H9 (cell line): ENCODE measurements around the gene SLC17A5. TPM values are rescaled to one million over a fixed set of nuclear protein-coding genes. Genes with fewer than 3 reads are reported as not detected.

Experiments used
- DNase-seq: peaks from one replicate; pipeline ENCODE4 v3.0.0-alpha.2; 2017
- H2AFZ ChIP-seq: one replicate; pipeline ENCODE4 v1.6.1; 2013; ENCODE audit warnings: mild to moderate bottlenecking, low read length, control low read depth, moderate library complexity
- H2AK5ac ChIP-seq: 2 replicates; pipeline ENCODE4 v1.6.1; 2013; ENCODE audit warnings: low read length, control low read depth, mixed read lengths; ENCODE audit not compliant: insufficient read length
- H2BK120ac ChIP-seq: one replicate; pipeline ENCODE4 v1.6.1; 2013; ENCODE audit warnings: low read depth, mild to moderate bottlenecking, low read length, control low read depth, inconsistent platforms; ENCODE audit not compliant: poor library complexity, severe bottlenecking
- H2BK12ac ChIP-seq: 2 replicates; pipeline ENCODE4 v1.6.1; 2013; ENCODE audit warnings: low read length, control low read depth, mixed read lengths, low read depth; ENCODE audit not compliant: insufficient read length
- H2BK15ac ChIP-seq: 2 replicates; pipeline ENCODE4 v1.6.1; 2013; ENCODE audit warnings: low read depth, low read length, control low read depth
- H2BK20ac ChIP-seq: one replicate; pipeline ENCODE4 v1.6.1; 2013; ENCODE audit warnings: low read depth, mild to moderate bottlenecking, low read length, control low read depth, inconsistent platforms; ENCODE audit not compliant: poor library complexity, severe bottlenecking
- H2BK5ac ChIP-seq: 2 replicates; pipeline ENCODE4 v1.6.1; 2013; ENCODE audit warnings: low read length, control low read depth, mixed read lengths; ENCODE audit not compliant: insufficient read length
- H3K14ac ChIP-seq: 2 replicates; pipeline ENCODE4 v1.6.1; 2013; ENCODE audit warnings: low read length, control low read depth; ENCODE audit not compliant: insufficient read depth
- H3K18ac ChIP-seq: 2 replicates; pipeline ENCODE4 v1.6.1; 2013; ENCODE audit warnings: low read depth, mild to moderate bottlenecking, mixed read lengths, low read length, control low read depth; ENCODE audit not compliant: insufficient read length
- H3K23ac ChIP-seq: 2 replicates; pipeline ENCODE4 v1.6.1; 2013; ENCODE audit warnings: low read length, control low read depth, mixed read lengths, low read depth; ENCODE audit not compliant: insufficient read length
- H3K23me2 ChIP-seq: 2 replicates; pipeline ENCODE4 v1.6.1; 2013; ENCODE audit warnings: low read depth, mild to moderate bottlenecking, mixed read lengths, low read length, control low read depth; ENCODE audit not compliant: insufficient read length, poor library complexity, severe bottlenecking
- H3K27ac ChIP-seq: 2 replicates; pipeline ENCODE4 v1.5.1; 2013; ENCODE audit warnings: low read length, control low read depth, mixed read lengths, low read depth; ENCODE audit not compliant: insufficient read length
- H3K27me3 ChIP-seq: 2 replicates; pipeline ENCODE4 v1.6.1; 2013; ENCODE audit warnings: low read length, control low read depth, inconsistent platforms; ENCODE audit not compliant: insufficient read depth
- H3K4ac ChIP-seq: 2 replicates; pipeline ENCODE4 v1.6.1; 2013; ENCODE audit warnings: low read depth, mild to moderate bottlenecking, control low read depth, inconsistent platforms, low read length, moderate library complexity
- H3K4me1 ChIP-seq: 2 replicates; pipeline ENCODE4 v1.6.1; 2013; ENCODE audit warnings: low read length, control low read depth, inconsistent platforms; ENCODE audit not compliant: insufficient read depth
- H3K4me2 ChIP-seq: 2 replicates; pipeline ENCODE4 v1.6.1; 2013; ENCODE audit warnings: low read length, control low read depth, mixed read lengths; ENCODE audit not compliant: insufficient read length, insufficient read depth
- H3K56ac ChIP-seq: 2 replicates; pipeline ENCODE4 v1.6.1; 2013; ENCODE audit warnings: low read depth, mild to moderate bottlenecking, mixed read lengths, low read length, control low read depth; ENCODE audit not compliant: insufficient read length
- H3K79me1 ChIP-seq: 2 replicates; pipeline ENCODE4 v1.6.1; 2013; ENCODE audit warnings: low read depth, mild to moderate bottlenecking, moderate library complexity, low read length, control low read depth, inconsistent platforms; ENCODE audit not compliant: insufficient read depth, poor library complexity, severe bottlenecking
- H3K79me2 ChIP-seq: 2 replicates; pipeline ENCODE4 v1.6.1; 2013; ENCODE audit warnings: low read length, control low read depth, inconsistent platforms; ENCODE audit not compliant: insufficient read depth
- H3K9ac ChIP-seq: 2 replicates; pipeline ENCODE4 v1.6.1; 2013; ENCODE audit warnings: low read length, control low read depth, mixed read lengths; ENCODE audit not compliant: insufficient read length; ENCODE audit errors: extremely low read depth
- H3K9me3 ChIP-seq: one replicate; pipeline ENCODE4 v1.6.1; 2013; ENCODE audit warnings: low read depth, low read length, inconsistent platforms; ENCODE audit not compliant: control insufficient read depth
- H3T11ph ChIP-seq: one replicate; pipeline ENCODE4 v1.6.1; 2013; ENCODE audit warnings: mild to moderate bottlenecking, low read length, control low read depth, inconsistent platforms
- H4K20me1 ChIP-seq: one replicate; pipeline ENCODE4 v1.6.1; 2013; ENCODE audit not compliant: control insufficient read depth, insufficient read length, insufficient read depth
- H4K5ac ChIP-seq: 2 replicates; pipeline ENCODE4 v1.6.1; 2013; ENCODE audit warnings: low read depth, mild to moderate bottlenecking, mixed read lengths, low read length, control low read depth; ENCODE audit not compliant: insufficient read length
- H4K8ac ChIP-seq: replicated peaks from 2 replicates; pipeline ENCODE4 v1.6.1; 2013; ENCODE audit warnings: low read length, control low read depth, mixed read lengths, low read depth; ENCODE audit not compliant: insufficient read length
- H4K91ac ChIP-seq: 2 replicates; pipeline ENCODE4 v1.6.1; 2013; ENCODE audit warnings: low read depth, mild to moderate bottlenecking, moderate library complexity, mixed read lengths, low read length, control low read depth; ENCODE audit not compliant: insufficient read length
- H3K27ac Mint-ChIP-seq, 3 experiments: 2 replicates in 2 of 3; 3 replicates in 1 of 3; pipeline ENCODE4 v1.8.0; 2020 to 2021; ENCODE audit warnings: mixed read lengths in 3 of 3, mild to moderate bottlenecking in 1 of 3, moderate library complexity in 1 of 3
- H3K27me3 Mint-ChIP-seq: 2 replicates; pipeline ENCODE4 v1.8.0; 2021; ENCODE audit warnings: low read depth, mild to moderate bottlenecking, moderate library complexity, mixed read lengths
- H3K36me3 Mint-ChIP-seq, 3 experiments: 2 replicates in 2 of 3; 3 replicates in 1 of 3; pipeline ENCODE4 v1.8.0; 2020 to 2021; ENCODE audit warnings: low read depth in 3 of 3, mixed read lengths in 3 of 3; ENCODE audit not compliant: insufficient read depth in 1 of 3
- H3K4me1 Mint-ChIP-seq, 2 experiments: 2 replicates each; pipeline ENCODE4 v1.8.0; 2020; ENCODE audit warnings: mixed read lengths in 2 of 2
- H3K4me3 Mint-ChIP-seq, 2 experiments: 2 replicates in 1 of 2; 3 replicates in 1 of 2; pipeline ENCODE4 v1.8.0; 2020 to 2021; ENCODE audit warnings: mild to moderate bottlenecking in 2 of 2, mixed read lengths in 2 of 2, moderate library complexity in 1 of 2
- H3K9me3 Mint-ChIP-seq, 2 experiments: 2 replicates in 1 of 2; 3 replicates in 1 of 2; pipeline ENCODE4 v1.8.0; 2020; ENCODE audit warnings: mild to moderate bottlenecking in 2 of 2, mixed read lengths in 2 of 2, moderate library complexity in 1 of 2
- CTCF ChIP-seq: fragments of 200-600 bp; sonication (generic); conservative IDR thresholded peaks from 3 replicates; pipeline ENCODE4 v1.8.0; 2021; ENCODE audit warnings: antibody characterized with exemption, mild to moderate bottlenecking
- WGBS: extraction: QIAGEN DNeasy Blood & Tissue Kit; methylation state at CpG from one replicate; pipeline ENCODE4 v1.1.7; 2013; ENCODE audit warnings: missing lambda C conversion rate, low lambda C conversion rate, mixed read lengths; ENCODE audit not compliant: insufficient read length; ENCODE audit errors: extremely low coverage; 5-methylcytosine and 5-hydroxymethylcytosine counted together
- total RNA-seq: library from RNA; stranded (reverse); gene quantifications from 2 replicates; pipeline ENCODE4 v1.2.1, GENCODE V29; 2021

The SLC17A5 gene
- total RNA-seq, 1 experiment from 2014 or later = 8.9 TPM

- TF ChIP-seq CTCF = no peak
Observed at GRCh38 chr6:73564578-73565345, 89.0 kb downstream of the SLC17A5 start.

More at GRCh38 chr6:73564578-73565345, 89.0 kb downstream of the SLC17A5 start:
- DNase-seq = no peak
- no peaks in the 10 kb centered on the region for H3K36me3 Mint-ChIP-seq
- WGBS = no CpG with 5 or more reads among the region's 17 CpGs
- H2BK20ac ChIP-seq = peak overlapping the region; percentile 77
- no peak overlapping the region for H3K4ac ChIP-seq
- H2BK5ac ChIP-seq = no peak overlapping the region
- H3K27ac ChIP-seq = no peak overlapping the region
- H3K27me3 Mint-ChIP-seq = no peaks in the 10 kb centered on the region
- H3K4me2 ChIP-seq = no peak overlapping the region
- peak overlapping the region; percentile 86 for H2BK12ac ChIP-seq
- H3K23me2 ChIP-seq = no peaks in the 10 kb centered on the region
- no peak overlapping the region for H3K56ac ChIP-seq
- no peaks in the 10 kb centered on the region for H3K79me2 ChIP-seq
- no peaks in the 10 kb centered on the region for H3K9me3 ChIP-seq
- H3K18ac ChIP-seq = no peak overlapping the region
- H4K8ac ChIP-seq = no peak overlapping the region
- no peak overlapping the region for H2BK15ac ChIP-seq
- H3K4me1 Mint-ChIP-seq = peaks cover 32 to 37% of the 10 kb centered on the region in 2 experiments
- H3K14ac ChIP-seq = no peak overlapping the region
- no peaks in the 10 kb centered on the region for H3K79me1 ChIP-seq
- no peak overlapping the region for H4K5ac ChIP-seq
- H3K27me3 ChIP-seq = no peaks in the 10 kb centered on the region
- no peak overlapping the region for H2AFZ ChIP-seq
- peak overlapping the region in 2 of 3 experiments; percentile 90 to 99; a peak in 4 of 7 replicates for H3K27ac Mint-ChIP-seq
- no peak overlapping the region for H2AK5ac ChIP-seq
- no peaks in the 10 kb centered on the region for H4K20me1 ChIP-seq
- H2BK120ac ChIP-seq = no peak overlapping the region
- no peak overlapping the region for H4K91ac ChIP-seq
- H3K4me3 Mint-ChIP-seq = no peak overlapping the region
- H3K4me1 ChIP-seq = peaks cover 6% of the 10 kb centered on the region
- H3K23ac ChIP-seq = no peak overlapping the region
- no peak overlapping the region for H3K9ac ChIP-seq
- H3T11ph ChIP-seq = no peak overlapping the region
- H3K9me3 Mint-ChIP-seq = no peaks in the 10 kb centered on the region; a peak in 1 of 5 replicates
